NCI-H187 (cell line): ENCODE measurements around the gene PAX7.

Source experiments
- DNase-seq, 2 experiments: peaks; one replicate each; lab custom pipeline; 2025; lab: John Stamatoyannopoulos, UW

Gene PAX7

GRCh38 chr1:18795002-18795689 is 164.5 kb downstream of the PAX7 start:
- DNase-seq = no peak

DNA sequence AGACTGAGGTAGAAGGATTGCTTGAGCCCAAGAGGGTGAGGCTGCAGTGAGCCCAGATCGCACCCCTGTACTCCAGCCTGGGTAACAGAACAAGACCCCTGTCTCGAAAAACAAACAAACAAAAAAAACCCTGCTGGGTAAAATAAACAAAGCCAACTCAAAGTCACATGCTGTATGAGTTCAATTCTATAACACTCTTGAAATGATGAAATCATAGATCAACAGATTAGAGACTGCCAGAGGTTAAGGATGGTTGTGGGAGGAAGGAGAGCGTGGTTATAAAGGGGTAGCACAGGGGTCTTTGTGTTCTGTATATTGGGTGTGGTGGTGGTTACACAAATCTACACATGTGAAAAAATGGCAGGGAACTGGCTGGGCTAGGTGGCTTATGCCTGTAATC is 166.3 kb downstream of the PAX7 start:
- no peak for DNase-seq
